ENCODE results near the gene ACOT7.

Gene ACOT7

DNA sequence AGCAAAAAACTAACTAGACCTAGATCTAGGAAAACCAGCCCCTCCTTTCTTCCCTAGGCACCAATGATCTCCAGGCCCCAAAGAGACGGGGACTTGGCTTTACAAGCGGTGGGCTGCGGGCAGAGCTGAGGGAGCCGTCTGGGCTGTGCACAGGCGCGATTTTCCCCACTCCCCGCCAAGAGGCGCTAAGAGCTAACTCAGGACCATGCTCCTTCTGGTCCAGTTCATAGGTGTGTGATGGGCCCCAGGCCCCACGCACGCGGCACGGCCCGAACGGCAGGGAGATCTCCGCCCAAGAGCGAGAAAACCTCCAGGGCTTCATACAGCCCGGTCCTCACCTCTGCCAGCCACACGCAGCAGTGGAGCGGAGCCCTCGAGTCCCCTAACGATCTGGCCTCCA is 125.2 kb downstream of the ACOT7 start:
- Histone ChIP-seq H3K4me3 (replicated peaks; ENCODE audit: insufficient read depth, low read length) (no peak overlapping the region), H3K27ac (replicated peaks) (no peak overlapping the region), H3K27me3 (ENCODE audit: insufficient read depth, poor library complexity, severe bottlenecking) (no peaks in the 10 kb centered on the region)
- DNase-seq (ENCODE audit: low read depth in 1 of 2, low spot score in 1 of 2), result no peak
- no peak for TF ChIP-seq CTCF (IDR thresholded peaks at IDR 0.05; ENCODE audit: insufficient read depth, low read length)
- no peak for TF ChIP-seq GABPA (IDR thresholded peaks at IDR 0.05; ENCODE audit: low read depth)
- TF ChIP-seq SPI1 (IDR thresholded peaks at IDR 0.05; ENCODE audit: borderline replicate concordance, low read depth), result no peak
- TF ChIP-seq POLR2AphosphoS5 (IDR thresholded peaks at IDR 0.05; ENCODE audit: low read depth), result no peak
- TF ChIP-seq, protein P1, sequence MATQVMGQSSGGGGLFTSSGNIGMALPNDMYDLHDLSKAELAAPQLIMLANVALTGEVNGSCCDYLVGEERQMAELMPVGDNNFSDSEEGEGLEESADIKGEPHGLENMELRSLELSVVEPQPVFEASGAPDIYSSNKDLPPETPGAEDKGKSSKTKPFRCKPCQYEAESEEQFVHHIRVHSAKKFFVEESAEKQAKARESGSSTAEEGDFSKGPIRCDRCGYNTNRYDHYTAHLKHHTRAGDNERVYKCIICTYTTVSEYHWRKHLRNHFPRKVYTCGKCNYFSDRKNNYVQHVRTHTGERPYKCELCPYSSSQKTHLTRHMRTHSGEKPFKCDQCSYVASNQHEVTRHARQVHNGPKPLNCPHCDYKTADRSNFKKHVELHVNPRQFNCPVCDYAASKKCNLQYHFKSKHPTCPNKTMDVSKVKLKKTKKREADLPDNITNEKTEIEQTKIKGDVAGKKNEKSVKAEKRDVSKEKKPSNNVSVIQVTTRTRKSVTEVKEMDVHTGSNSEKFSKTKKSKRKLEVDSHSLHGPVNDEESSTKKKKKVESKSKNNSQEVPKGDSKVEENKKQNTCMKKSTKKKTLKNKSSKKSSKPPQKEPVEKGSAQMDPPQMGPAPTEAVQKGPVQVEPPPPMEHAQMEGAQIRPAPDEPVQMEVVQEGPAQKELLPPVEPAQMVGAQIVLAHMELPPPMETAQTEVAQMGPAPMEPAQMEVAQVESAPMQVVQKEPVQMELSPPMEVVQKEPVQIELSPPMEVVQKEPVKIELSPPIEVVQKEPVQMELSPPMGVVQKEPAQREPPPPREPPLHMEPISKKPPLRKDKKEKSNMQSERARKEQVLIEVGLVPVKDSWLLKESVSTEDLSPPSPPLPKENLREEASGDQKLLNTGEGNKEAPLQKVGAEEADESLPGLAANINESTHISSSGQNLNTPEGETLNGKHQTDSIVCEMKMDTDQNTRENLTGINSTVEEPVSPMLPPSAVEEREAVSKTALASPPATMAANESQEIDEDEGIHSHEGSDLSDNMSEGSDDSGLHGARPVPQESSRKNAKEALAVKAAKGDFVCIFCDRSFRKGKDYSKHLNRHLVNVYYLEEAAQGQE (IDR thresholded peaks at IDR 0.05; ENCODE audit: insufficient replicate concordance, low read depth), result no peak

GRCh38 chr1:6267686-6268322 is 125.8 kb downstream of the ACOT7 start:
- TF ChIP-seq GABPA (IDR thresholded peaks at IDR 0.05; ENCODE audit: low read depth) (no peak), POLR2AphosphoS5 (IDR thresholded peaks at IDR 0.05; ENCODE audit: low read depth) (no peak), CTCF (IDR thresholded peaks at IDR 0.05; ENCODE audit: insufficient read depth, low read length) (no peak), SPI1 (IDR thresholded peaks at IDR 0.05; ENCODE audit: borderline replicate concordance, low read depth) (no peak)
- TF ChIP-seq, protein P1 (IDR thresholded peaks at IDR 0.05; ENCODE audit: insufficient replicate concordance, low read depth), result no peak
- Histone ChIP-seq H3K4me3 (replicated peaks; ENCODE audit: insufficient read depth, low read length) (no peak overlapping the region), H3K27me3 (ENCODE audit: insufficient read depth, poor library complexity, severe bottlenecking) (no peaks in the 10 kb centered on the region), H3K27ac (replicated peaks) (no peak overlapping the region)
- DNase-seq (ENCODE audit: low read depth in 1 of 2, low spot score in 1 of 2), result no peak

- no peak for DNase-seq (ENCODE audit: low read depth in 1 of 2, low spot score in 1 of 2)
- Histone ChIP-seq H3K27ac (replicated peaks) (no peak overlapping the region), H3K27me3 (ENCODE audit: insufficient read depth, poor library complexity, severe bottlenecking) (peaks cover 5% of the 10 kb centered on the region), H3K4me3 (replicated peaks; ENCODE audit: insufficient read depth, low read length) (no peak overlapping the region)
- TF ChIP-seq GABPA (IDR thresholded peaks at IDR 0.05; ENCODE audit: low read depth) (no peak), CTCF (IDR thresholded peaks at IDR 0.05; ENCODE audit: insufficient read depth, low read length) (no peak), SPI1 (IDR thresholded peaks at IDR 0.05; ENCODE audit: borderline replicate concordance, low read depth) (no peak), POLR2AphosphoS5 (IDR thresholded peaks at IDR 0.05; ENCODE audit: low read depth) (no peak)
- TF ChIP-seq, protein P1 (IDR thresholded peaks at IDR 0.05; ENCODE audit: insufficient replicate concordance, low read depth), result no peak
Measured at GRCh38 chr1:6266641-6267040, 126.9 kb downstream of the ACOT7 start.

Measured in HL-60 (cell line).